Measurements from ENCODE around the gene BTBD16.

Gene BTBD16

GRCh38 chr10:122264931-122265330 lies 6.2 kb upstream of the BTBD16 start:
- FAIRE-seq (no peak), DNase-seq (ENCODE audit: insufficient read length, low spot score) (no peak)
- no peak for TF ChIP-seq POLR2AphosphoS5 (IDR thresholded peaks at IDR 0.05; ENCODE audit: low read depth, low read length)
- TF ChIP-seq POLR2A (IDR thresholded peaks at IDR 0.05; ENCODE audit: low read depth, low read length): no peak

DNA sequence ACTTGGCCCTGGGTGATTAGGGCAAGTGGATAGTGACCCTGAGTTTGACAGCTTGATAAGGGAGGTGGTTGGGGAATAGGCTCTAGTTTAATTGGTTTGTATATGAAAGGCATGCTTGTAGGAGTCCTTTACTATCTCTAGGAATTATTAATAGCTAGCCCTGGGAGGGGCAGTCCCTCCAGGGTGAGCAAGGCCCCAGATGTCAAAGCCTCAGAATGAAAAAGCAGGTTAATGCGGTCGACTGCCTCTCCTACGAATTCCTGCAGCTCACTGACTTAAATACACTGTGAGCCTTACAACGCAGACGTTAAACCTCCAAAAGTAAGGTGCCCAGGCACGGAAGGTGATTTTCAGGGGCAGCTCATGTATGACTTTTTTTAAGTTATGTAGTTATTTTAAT lies 5.2 kb upstream of the BTBD16 start:
- TF ChIP-seq TAF1 (IDR thresholded peaks at IDR 0.05; ENCODE audit: low read depth, low read length) (no peak), SPI1 (IDR thresholded peaks at IDR 0.05; ENCODE audit: low read depth, low read length) (no peak), POLR2A (IDR thresholded peaks at IDR 0.05; ENCODE audit: low read depth, low read length) (no peak), POLR2AphosphoS5 (IDR thresholded peaks at IDR 0.05; ENCODE audit: low read depth, low read length) (no peak), PAX5 (IDR thresholded peaks at IDR 0.05; ENCODE audit: insufficient read depth, low read length, severe bottlenecking) (no peak), POU2F2 (IDR thresholded peaks at IDR 0.05; ENCODE audit: low read depth, low read length) (no peak)
- FAIRE-seq (no peak), DNase-seq (ENCODE audit: insufficient read length, low spot score) (no peak)

DNA sequence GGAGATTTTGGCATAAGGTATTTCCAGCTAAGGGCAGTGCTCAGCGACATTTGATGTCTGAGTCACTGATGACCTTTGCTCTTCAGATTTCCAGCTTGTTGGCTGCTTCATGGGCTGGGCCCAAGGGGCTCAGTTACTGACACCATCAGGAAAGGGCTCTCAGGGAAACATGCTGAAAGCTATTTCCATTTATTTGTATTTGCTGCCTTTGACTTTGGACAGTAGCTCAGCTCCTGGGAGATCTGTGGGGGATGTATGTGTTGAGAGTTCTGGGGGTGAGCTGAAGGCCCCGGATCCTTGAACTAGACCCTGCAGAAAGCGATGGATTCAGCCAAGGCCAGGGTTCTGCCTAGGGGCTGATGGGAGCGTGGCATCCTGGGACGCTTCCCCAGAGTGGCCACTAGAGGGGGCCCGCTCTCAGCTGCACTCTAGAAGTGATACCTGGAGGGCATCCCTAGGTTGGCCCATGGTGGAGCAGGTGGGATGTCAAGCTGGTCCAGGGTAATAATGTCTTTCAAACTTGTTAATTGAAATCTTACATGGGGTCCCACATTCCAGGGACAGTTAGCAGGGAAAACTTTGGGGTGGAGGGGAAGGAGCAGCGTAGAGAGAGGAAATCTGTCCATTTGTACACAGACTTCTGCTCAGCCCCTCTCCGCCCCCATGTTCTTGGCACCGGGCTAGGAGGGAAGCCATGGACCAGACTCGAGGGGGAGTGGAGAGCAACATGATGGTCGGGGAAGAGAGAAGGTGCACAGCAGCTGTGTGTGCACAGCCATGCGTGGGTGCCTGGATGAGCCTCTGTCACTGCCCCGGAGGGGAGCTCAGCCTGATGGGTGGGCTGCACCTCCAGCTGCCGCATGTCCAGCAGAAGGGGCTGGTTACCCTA lies 3.0 kb upstream of the BTBD16 start:
- TF ChIP-seq TAF1 (IDR thresholded peaks at IDR 0.05; ENCODE audit: low read depth, low read length): no peak
- no peak for TF ChIP-seq PAX5 (IDR thresholded peaks at IDR 0.05; ENCODE audit: insufficient read depth, low read length, severe bottlenecking)
- TF ChIP-seq POLR2AphosphoS5 (IDR thresholded peaks at IDR 0.05; ENCODE audit: low read depth, low read length): no peak
- TF ChIP-seq POLR2A (IDR thresholded peaks at IDR 0.05; ENCODE audit: low read depth, low read length): no peak
- no peak for TF ChIP-seq POU2F2 (IDR thresholded peaks at IDR 0.05; ENCODE audit: low read depth, low read length)
- no peak for TF ChIP-seq SPI1 (IDR thresholded peaks at IDR 0.05; ENCODE audit: low read depth, low read length)
- FAIRE-seq (peak; percentile 66), DNase-seq (ENCODE audit: insufficient read length, low spot score) (peak; percentile 76)

GRCh38 chr10:122269059-122269687 lies 1.9 kb upstream of the BTBD16 start:
- DNase-seq (ENCODE audit: insufficient read length, low spot score) (no peak), FAIRE-seq (no peak)
- TF ChIP-seq POU2F2 (IDR thresholded peaks at IDR 0.05; ENCODE audit: low read depth, low read length) (no peak), POLR2AphosphoS5 (IDR thresholded peaks at IDR 0.05; ENCODE audit: low read depth, low read length) (no peak), TAF1 (IDR thresholded peaks at IDR 0.05; ENCODE audit: low read depth, low read length) (no peak), POLR2A (IDR thresholded peaks at IDR 0.05; ENCODE audit: low read depth, low read length) (no peak), PAX5 (IDR thresholded peaks at IDR 0.05; ENCODE audit: insufficient read depth, low read length, severe bottlenecking) (no peak), SPI1 (IDR thresholded peaks at IDR 0.05; ENCODE audit: low read depth, low read length) (no peak)

DNA sequence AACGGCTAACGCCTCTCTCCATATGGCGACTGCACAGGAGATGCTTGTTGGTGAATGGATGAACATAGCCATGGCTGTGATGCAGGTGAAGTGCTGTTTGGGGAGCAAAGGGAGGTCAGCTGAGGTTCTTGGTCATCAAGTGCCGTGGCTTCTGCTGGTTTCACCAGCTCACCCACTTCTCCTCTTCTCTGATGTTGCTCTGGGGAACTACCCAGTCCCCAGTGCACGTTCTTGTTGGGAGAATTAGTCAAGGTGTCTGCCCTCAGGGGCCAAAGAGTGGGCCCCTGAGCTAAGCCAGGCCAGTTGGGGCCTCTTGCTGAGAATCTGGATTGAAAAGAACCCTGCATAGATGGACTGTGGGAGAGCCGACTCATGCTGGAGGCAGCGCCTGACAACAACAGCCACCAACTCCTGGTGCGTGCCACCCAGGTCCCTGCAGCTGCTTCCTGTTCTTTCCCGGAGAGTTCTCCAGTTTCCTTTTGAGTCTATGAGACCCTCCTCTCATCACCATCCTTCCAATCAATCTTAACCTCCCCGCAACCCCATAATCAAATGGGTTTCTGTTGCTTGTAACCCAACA lies 3.0 kb downstream of the BTBD16 start:
- DNase-seq (ENCODE audit: insufficient read length, low spot score) (no peak), FAIRE-seq (no peak)
- TF ChIP-seq POU2F2 (IDR thresholded peaks at IDR 0.05; ENCODE audit: low read depth, low read length) (no peak), SPI1 (IDR thresholded peaks at IDR 0.05; ENCODE audit: low read depth, low read length) (no peak), POLR2AphosphoS5 (IDR thresholded peaks at IDR 0.05; ENCODE audit: low read depth, low read length) (no peak), POLR2A (IDR thresholded peaks at IDR 0.05; ENCODE audit: low read depth, low read length) (no peak), TAF1 (IDR thresholded peaks at IDR 0.05; ENCODE audit: low read depth, low read length) (no peak), PAX5 (IDR thresholded peaks at IDR 0.05; ENCODE audit: insufficient read depth, low read length, severe bottlenecking) (no peak)

GRCh38 chr10:122276611-122277208 lies 5.6 kb downstream of the BTBD16 start:
- TF ChIP-seq PAX5 (IDR thresholded peaks at IDR 0.05; ENCODE audit: insufficient read depth, low read length, severe bottlenecking) (no peak), TAF1 (IDR thresholded peaks at IDR 0.05; ENCODE audit: low read depth, low read length) (no peak), POU2F2 (IDR thresholded peaks at IDR 0.05; ENCODE audit: low read depth, low read length) (no peak), POLR2AphosphoS5 (IDR thresholded peaks at IDR 0.05; ENCODE audit: low read depth, low read length) (no peak), SPI1 (IDR thresholded peaks at IDR 0.05; ENCODE audit: low read depth, low read length) (no peak), POLR2A (IDR thresholded peaks at IDR 0.05; ENCODE audit: low read depth, low read length) (no peak)
- DNase-seq (ENCODE audit: insufficient read length, low spot score): no peak
- no peak for FAIRE-seq

- FAIRE-seq (no peak), DNase-seq (ENCODE audit: insufficient read length, low spot score) (no peak)
- no peak for TF ChIP-seq POLR2A (IDR thresholded peaks at IDR 0.05; ENCODE audit: low read depth, low read length)
- TF ChIP-seq PAX5 (IDR thresholded peaks at IDR 0.05; ENCODE audit: insufficient read depth, low read length, severe bottlenecking): no peak
- no peak for TF ChIP-seq POLR2AphosphoS5 (IDR thresholded peaks at IDR 0.05; ENCODE audit: low read depth, low read length)
- no peak for TF ChIP-seq SPI1 (IDR thresholded peaks at IDR 0.05; ENCODE audit: low read depth, low read length)
- TF ChIP-seq TAF1 (IDR thresholded peaks at IDR 0.05; ENCODE audit: low read depth, low read length): no peak
- TF ChIP-seq POU2F2 (IDR thresholded peaks at IDR 0.05; ENCODE audit: low read depth, low read length): no peak
Measured at GRCh38 chr10:122277526-122278136, 6.5 kb downstream of the BTBD16 start.

- no peak for DNase-seq (ENCODE audit: insufficient read length, low spot score)
- FAIRE-seq: peak; percentile 73
Measured at GRCh38 chr10:122279725-122280141, 8.6 kb downstream of the BTBD16 start.

More at GRCh38 chr10:122279725-122280141, 8.6 kb downstream of the BTBD16 start:
- TF ChIP-seq POLR2AphosphoS5 (IDR thresholded peaks at IDR 0.05; ENCODE audit: low read depth, low read length) (no peak), POU2F2 (IDR thresholded peaks at IDR 0.05; ENCODE audit: low read depth, low read length) (no peak), SPI1 (IDR thresholded peaks at IDR 0.05; ENCODE audit: low read depth, low read length) (no peak), POLR2A (IDR thresholded peaks at IDR 0.05; ENCODE audit: low read depth, low read length) (no peak), PAX5 (IDR thresholded peaks at IDR 0.05; ENCODE audit: insufficient read depth, low read length, severe bottlenecking) (no peak)
